Anterior cingulate cortex (tissue), 58 donors: Measurements from ENCODE around the gene ASB3.
"Not testable (repeated sequence)": the region's sequence is repeated elsewhere in the genome, so short reads cannot be mapped to it uniquely, and the experiment has no call there.

Source experiments
- DNase-seq, 58 donors: peaks; one replicate each; lab custom pipeline; 2025; lab: John Stamatoyannopoulos, UW

Gene ASB3

GRCh38 chr2:53670331-53670730 lies 116.4 kb downstream of the ASB3 start:
- DNase-seq = no peak

- DNase-seq = no peak
Observed at GRCh38 chr2:53668624-53669026, 118.1 kb downstream of the ASB3 start.

GRCh38 chr2:53667130-53667529 lies 119.6 kb downstream of the ASB3 start:
- DNase-seq = not testable (repeated sequence)

GRCh38 chr2:53660886-53661285 lies 125.9 kb downstream of the ASB3 start:
- no peak for DNase-seq

- DNase-seq = not testable (repeated sequence)
Observed at GRCh38 chr2:53658474-53658873, 128.3 kb downstream of the ASB3 start.

- no peak for DNase-seq
Observed at GRCh38 chr2:53655256-53655655, 131.5 kb downstream of the ASB3 start.

GRCh38 chr2:53654396-53654795 lies 132.4 kb downstream of the ASB3 start:
- DNase-seq = no peak

- DNase-seq = no peak
Observed at GRCh38 chr2:53652131-53652530, 134.6 kb downstream of the ASB3 start.

- DNase-seq = no peak
Observed at GRCh38 chr2:53646788-53647187, 140.0 kb downstream of the ASB3 start.

- DNase-seq = no peak
Observed at GRCh38 chr2:53641290-53641689, 145.5 kb downstream of the ASB3 start.

- no peak for DNase-seq
Observed at GRCh38 chr2:53640466-53640865, 146.3 kb downstream of the ASB3 start.

- DNase-seq = no peak
Observed at GRCh38 chr2:53636596-53636995, 150.2 kb downstream of the ASB3 start.

GRCh38 chr2:53636109-53636508 lies 150.6 kb downstream of the ASB3 start:
- DNase-seq = no peak

GRCh38 chr2:53635694-53636093 lies 151.1 kb downstream of the ASB3 start:
- DNase-seq = no peak

- no peak for DNase-seq
Observed at GRCh38 chr2:53633441-53633840, 153.3 kb downstream of the ASB3 start.

- DNase-seq = no peak
Observed at GRCh38 chr2:53632714-53633113, 154.0 kb downstream of the ASB3 start.

- DNase-seq = no peak
Observed at GRCh38 chr2:53632126-53632460, 154.7 kb downstream of the ASB3 start.

- DNase-seq = no peak
Observed at GRCh38 chr2:53631313-53632125, 155.2 kb downstream of the ASB3 start.

- no peak for DNase-seq
Observed at GRCh38 chr2:53630026-53630606, 156.6 kb downstream of the ASB3 start.

- DNase-seq = peak in 46 of 58 donors; percentile 1 to 75 (median 19)
Observed at GRCh38 chr2:53629501-53629900, 157.3 kb downstream of the ASB3 start.

GRCh38 chr2:53629001-53629400 lies 157.8 kb downstream of the ASB3 start:
- no peak for DNase-seq

- no peak for DNase-seq
Observed at GRCh38 chr2:53622141-53622540, 164.6 kb downstream of the ASB3 start.
